ENCODE measurements around the gene PCDH8. TPM values are rescaled to one million over a fixed set of nuclear protein-coding genes. Genes with fewer than 3 reads are reported as not detected.

The PCDH8 gene
- polyA plus RNA-seq, 1 donor from 2014 or later: 2.4 TPM

DNA sequence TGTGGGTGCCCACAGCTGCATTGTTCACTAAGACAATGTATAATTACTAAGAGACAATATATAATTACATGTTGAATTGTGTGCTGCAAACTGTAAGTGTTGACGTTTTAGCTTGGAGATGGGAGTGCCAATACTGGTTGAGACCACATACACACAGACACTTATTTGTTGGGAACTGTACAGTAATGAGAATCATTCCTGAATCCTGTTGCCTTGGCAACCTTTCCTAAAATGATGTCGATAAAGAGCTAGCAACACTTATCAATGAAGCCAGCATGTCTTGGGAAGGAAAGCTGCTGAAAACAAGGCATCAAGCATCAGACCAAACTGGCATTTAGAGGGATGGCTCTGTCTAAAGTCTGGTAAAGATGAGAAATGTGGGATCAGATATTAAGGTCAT is 51.3 kb downstream of the PCDH8 start:
- Histone ChIP-seq H3K9ac (ENCODE audit: low read length) (peak overlapping the region; percentile 41), H3K4me2 (ENCODE audit: low read length) (peak overlapping the region; percentile 9), H3K36me3 (ENCODE audit: insufficient read depth, low read length) (no peaks in the 10 kb centered on the region)

GRCh38 chr13:52794589-52794988 is 53.9 kb downstream of the PCDH8 start:
- Histone ChIP-seq H3K27me3 (ENCODE audit: insufficient read depth, low read depth, low read length) (no peaks in the 10 kb centered on the region), H3K4me3 (ENCODE audit: low read length) (no peak overlapping the region), H2AFZ (ENCODE audit: low read depth, low read length) (no peak overlapping the region), H3F3A (ENCODE audit: insufficient read depth, low read length, poor library complexity, severe bottlenecking) (no peaks in the 10 kb centered on the region), H3K9me2 (ENCODE audit: insufficient read depth, low read length) (no peaks in the 10 kb centered on the region), H3K9ac (ENCODE audit: low read length) (peak overlapping the region; percentile 54), H3K9me3 (ENCODE audit: low read length) (no peaks in the 10 kb centered on the region), H4K20me1 (ENCODE audit: insufficient read depth) (no peaks in the 10 kb centered on the region), H3K27ac (ENCODE audit: low read length) (peak overlapping the region; percentile 91), H3K79me2 (replicated peaks; ENCODE audit: insufficient read depth, low read length) (no peaks in the 10 kb centered on the region), H3K4me2 (ENCODE audit: low read length) (no peak overlapping the region), H3K36me3 (ENCODE audit: insufficient read depth, low read length) (no peaks in the 10 kb centered on the region)
- TF ChIP-seq CTCF (IDR thresholded peaks at IDR 0.05; ENCODE audit: poor library complexity, severe bottlenecking) (no peak), POLR2AphosphoS5 (IDR thresholded peaks at IDR 0.05) (no peak), SMC3 (conservative IDR thresholded peaks at IDR 0.05; ENCODE audit: poor library complexity) (no peak), RAD21 (conservative IDR thresholded peaks at IDR 0.05) (no peak), EZH2 (IDR thresholded peaks at IDR 0.05; ENCODE audit: borderline replicate concordance, insufficient read depth, low read length, poor library complexity, severe bottlenecking) (no peak), REST (IDR thresholded peaks at IDR 0.05; ENCODE audit: borderline replicate concordance) (no peak), EP300 (conservative IDR thresholded peaks at IDR 0.05; ENCODE audit: poor library complexity, severe bottlenecking) (no peak)

More for the DNA sequence above, 51.3 kb downstream of the PCDH8 start:
- Histone ChIP-seq H3K27ac (ENCODE audit: low read length) (peak overlapping the region; percentile 58), H4K20me1 (ENCODE audit: insufficient read depth) (no peaks in the 10 kb centered on the region), H3K79me2 (replicated peaks; ENCODE audit: insufficient read depth, low read length) (no peaks in the 10 kb centered on the region), H3K4me3 (ENCODE audit: low read length) (peak overlapping the region; percentile 38), H3F3A (ENCODE audit: insufficient read depth, low read length, poor library complexity, severe bottlenecking) (no peaks in the 10 kb centered on the region), H3K9me3 (ENCODE audit: low read length) (no peaks in the 10 kb centered on the region), H3K27me3 (ENCODE audit: insufficient read depth, low read depth, low read length) (no peaks in the 10 kb centered on the region), H3K9me2 (ENCODE audit: insufficient read depth, low read length) (no peaks in the 10 kb centered on the region), H2AFZ (ENCODE audit: low read depth, low read length) (no peak overlapping the region)
- peak; percentile 51 for TF ChIP-seq POLR2AphosphoS5 (IDR thresholded peaks at IDR 0.05)
- no peak for TF ChIP-seq EZH2 (IDR thresholded peaks at IDR 0.05; ENCODE audit: borderline replicate concordance, insufficient read depth, low read length, poor library complexity, severe bottlenecking)
- peak; percentile 97 for TF ChIP-seq REST (IDR thresholded peaks at IDR 0.05; ENCODE audit: borderline replicate concordance)
- no peak for TF ChIP-seq CTCF (IDR thresholded peaks at IDR 0.05; ENCODE audit: poor library complexity, severe bottlenecking)
- TF ChIP-seq EP300 (conservative IDR thresholded peaks at IDR 0.05; ENCODE audit: poor library complexity, severe bottlenecking): peak; percentile 72
- peak; percentile 29 for TF ChIP-seq SMC3 (conservative IDR thresholded peaks at IDR 0.05; ENCODE audit: poor library complexity)
- peak; percentile 19 for TF ChIP-seq RAD21 (conservative IDR thresholded peaks at IDR 0.05)

Measured in neural cell (in vitro differentiated cells).